K562 (cell line): ENCODE results near the gene MUC3A. TPM values are rescaled to one million over a fixed set of nuclear protein-coding genes. Genes with fewer than 3 reads are reported as not detected.

Experiments
- ATAC-seq: fragments of 200-7000 bp; cut with Tn5 transposase; 3 replicates; pipeline ENCODE4 v1.9.1; 2020; ENCODE audit warnings: moderate library complexity
- BruUV-seq: library from RNA; stranded (reverse); fragments of 400-500 nt; replicated peaks from 2 replicates; lab custom pipeline; 2021; lab: Mats Ljungman, UMichigan
- CTCF ChIA-PET: fragments of 300-600 bp; formaldehyde crosslinking; extraction: SDS; loops from one replicate; lab custom pipeline; 2021; ENCODE audit warnings: low intra/inter-chr PET ratio; lab: Yijun Ruan, JAX
- POLR2A ChIA-PET: fragments of 300-600, 350-650 bp; sonication (Branson Sonifier 250); formaldehyde crosslinking; extraction: SDS; loops from one replicate; lab custom pipeline; 2021; ENCODE audit warnings: antibody characterized with exemption, inconsistent platforms; lab: Yijun Ruan, JAX
- DNase-seq, 4 experiments: peaks; one replicate each; pipeline versions ENCODE4 v3.0.0 to v3.0.0-alpha.2; 2011 to 2018; ENCODE audit warnings: low spot score in 3 of 4, mixed read lengths in 3 of 4; ENCODE audit errors: extremely low read depth in 1 of 4
- FAIRE-seq: peaks from 2 replicates; lab custom pipeline; 2011; peaks lifted over from hg19 to GRCh38; lab: Jason Lieb, UNC
- H2AFZ ChIP-seq: 2 replicates; pipeline ENCODE4 v1.6.0; 2011; ENCODE audit warnings: low read depth, low read length, control low read depth, inconsistent platforms
- H3K27ac ChIP-seq: fragments of 200-600 bp; 3 replicates; pipeline ENCODE4 v1.8.0; 2011; ENCODE audit warnings: low read depth, mild to moderate bottlenecking, control low read depth, inconsistent platforms, low read length, moderate library complexity, mixed read lengths; ENCODE audit errors: extremely low read depth
- H3K27me3 ChIP-seq, 2 experiments: fragments of 300-600 bp in 1 of 2; 2 replicates in 1 of 2; 3 replicates in 1 of 2; pipeline versions ENCODE4 v1.6.0 to v1.8.0; 2011; ENCODE audit warnings: inconsistent platforms in 2 of 2, low read length in 2 of 2, mild to moderate bottlenecking in 1 of 2, mixed read lengths in 1 of 2, moderate library complexity in 1 of 2; ENCODE audit not compliant: control insufficient read depth in 2 of 2, insufficient read depth in 2 of 2
- H3K36me3 ChIP-seq: fragments of 300-600 bp; 3 replicates; pipeline ENCODE4 v1.8.0; 2011; ENCODE audit warnings: mild to moderate bottlenecking, low read length, inconsistent platforms; ENCODE audit not compliant: control insufficient read depth, insufficient read depth
- H3K4me1 ChIP-seq, 2 experiments: fragments of 200-600 bp in 1 of 2; replicated peaks in 1 of 2; 2 replicates in 1 of 2; 3 replicates in 1 of 2; pipeline versions ENCODE4 v1.5.1 to v1.8.0; 2011; ENCODE audit warnings: inconsistent platforms in 2 of 2, low read length in 2 of 2, mild to moderate bottlenecking in 1 of 2, mixed read lengths in 1 of 2, moderate library complexity in 1 of 2; ENCODE audit not compliant: control insufficient read depth in 2 of 2, insufficient read depth in 2 of 2
- H3K4me2 ChIP-seq: 2 replicates; pipeline ENCODE4 v1.6.1; 2011; ENCODE audit warnings: low read length, control low read depth, inconsistent platforms, mixed read lengths; ENCODE audit not compliant: insufficient read depth
- H3K4me3 ChIP-seq: fragments of 200-600 bp; sonication (generic), shearing (Covaris generic); 2 replicates; pipeline ENCODE4 v1.5.1; 2016; ENCODE audit warnings: control low read depth, inconsistent platforms
- H3K79me2 ChIP-seq: fragments of 200-600 bp; 3 replicates; pipeline ENCODE4 v1.8.0; 2011; ENCODE audit warnings: low read length, inconsistent platforms; ENCODE audit not compliant: control insufficient read depth, insufficient read depth
- H3K9ac ChIP-seq, 2 experiments: 2 replicates each; pipeline versions ENCODE4 v1.6.0 to v1.6.1; 2011; ENCODE audit warnings: low read depth in 2 of 2, low read length in 2 of 2, control low read depth in 1 of 2, inconsistent platforms in 1 of 2, mild to moderate bottlenecking in 1 of 2, mixed read lengths in 1 of 2; ENCODE audit not compliant: insufficient read depth in 1 of 2
- H3K9me1 ChIP-seq: one replicate; pipeline ENCODE4 v1.6.0; 2011; ENCODE audit warnings: inconsistent platforms, mild to moderate bottlenecking, low read length, moderate library complexity; ENCODE audit not compliant: control insufficient read depth, insufficient read depth
- H3K9me3 ChIP-seq: replicated peaks from 2 replicates; pipeline ENCODE4 v1.5.1; 2011; ENCODE audit warnings: low read depth, low read length, inconsistent platforms; ENCODE audit not compliant: control insufficient read depth, insufficient read depth
- H4K20me1 ChIP-seq: replicated peaks from 2 replicates; pipeline ENCODE4 v1.6.1; 2011; ENCODE audit warnings: low read length, inconsistent platforms, mixed read lengths; ENCODE audit not compliant: control insufficient read depth, insufficient read depth
- GTF2F1 ChIP-seq: IDR thresholded peaks from 2 replicates; pipeline ENCODE4 v1.6.1; 2011; ENCODE audit warnings: low read depth, low read length, improper control_type of control experiment
- RNF219 ChIP-seq: fragments of 250-450 bp; sonication (Bioruptor Pico); IDR thresholded peaks from 2 replicates; pipeline ENCODE4 v1.5.0; 2022; ENCODE audit warnings: mild to moderate bottlenecking
- WGBS: fragments of 100-300 bp; shearing (Covaris generic); methylation state at CpG from one replicate; pipeline ENCODE4 v1.1.6; 2016; ENCODE audit warnings: low coverage, mixed read lengths; ENCODE audit not compliant: insufficient coverage; ENCODE audit errors: missing lambda C conversion rate; 5-methylcytosine and 5-hydroxymethylcytosine counted together
- in situ Hi-C: fragments of 300-500 bp; cut with MboI; formaldehyde crosslinking; loops from 4 replicates; pipeline ENCODE4 v1.15.0; 2018; ENCODE audit warnings: inconsistent platforms, mixed read lengths
- intact Hi-C: fragments of 100-400 bp; cut with micrococcal nuclease; formaldehyde crosslinking; loops from 2 replicates; pipeline ENCODE4 v1.14.2; 2022
- polyA plus RNA-seq, 8 experiments: library from polyadenylated mRNA; depleted of rRNA in 4 of 8; stranded (reverse) in 5 of 8; unstranded in 3 of 8; fragments of >200 nt; fragmentation: Nextera tagmentation in 2 of 8; fragmentation: Illumina TruSeq in 1 of 8; extraction: Ambion mirVana in 2 of 8; extraction: Trizol in 1 of 8; gene quantifications; 2 replicates each; pipeline versions ENCODE4 v1.2.1 to v1.2.3, GENCODE V29; 2011 to 2014; ENCODE audit warnings: inconsistent platforms in 1 of 8, missing spikeins in 1 of 8
- total RNA-seq, 7 experiments: library from RNA; depleted of rRNA in 6 of 7; stranded (reverse); fragments of >200 nt in 6 of 7; fragmentation: Illumina TruSeq in 2 of 7; extraction: Trizol in 2 of 7; gene quantifications; 2 replicates each; pipeline versions ENCODE4 v1.2.1 to v1.2.3, GENCODE V29; 2011 to 2021; ENCODE audit warnings: low replicate concordance in 1 of 7

The MUC3A gene
- total and polyA plus RNA-seq, 9 of the 15 experiments (the other 6 are each of a cell fraction or from before 2014, with no cell fraction given) = 0.06 to 2.2 (median 0.20) TPM; not detected in 1

- CTCF ChIA-PET = interaction anchor here (0.7 kb wide), 1 partner anchor 22 kb away, joined by 5 read pairs; no protein-coding TSS in a partner anchor
Observed at GRCh38 chr7:100957832-100958421, 8.6 kb downstream of the MUC3A start.

More at GRCh38 chr7:100957832-100958421, 8.6 kb downstream of the MUC3A start:
- Histone ChIP-seq H4K20me1 (no peaks in the 10 kb centered on the region), H3K79me2 (no peaks in the 10 kb centered on the region), H2AFZ (no peak overlapping the region), H3K4me1 (no peaks in the 10 kb centered on the region), H3K9me3 (no peaks in the 10 kb centered on the region), H3K9me1 (no peaks in the 10 kb centered on the region), H3K4me3 (no peak overlapping the region), H3K27ac (no peak overlapping the region), H3K36me3 (no peaks in the 10 kb centered on the region), H3K27me3 (peaks cover 27 to 60% of the 10 kb centered on the region in 2 experiments; a peak in 4 of 5 replicates), H3K9ac (no peak overlapping the region), H3K4me2 (no peak overlapping the region)
- intact Hi-C loops (no loop called here), in situ Hi-C loops (no loop called here)
- DNase-seq (peak in 3 of 4 experiments; percentile 49 to 59 (median 59)), ATAC-seq (no peak), FAIRE-seq (no peak)
- BruUV-seq = no TSS peak
- WGBS = 1% methylated on average over 11 of the region's 12 CpGs
- POLR2A ChIA-PET = interaction anchor here (0.6 to 1.8 kb wide), 6 partner anchors 10 to 120 kb away, joined by 3 to 6 read pairs (median 3); partner anchors contain the start of gene MUC12
- 0 out of 2 replicates have a peak, but pooled peaks have one; percentile 19 for TF ChIP-seq GTF2F1
- TF ChIP-seq RNF219 (CRISPR knock-in tag) = no peak
